GM12891 (cell line): ENCODE data around the gene AMBRA1. TPM values are rescaled to one million over a fixed set of nuclear protein-coding genes. Genes with fewer than 3 reads are reported as not detected.

Experiments used
- DNase-seq: peaks from one replicate; pipeline ENCODE4 v3.0.0; 2011; ENCODE audit warnings: low spot score; ENCODE audit not compliant: insufficient read length
- FAIRE-seq: peaks from 2 replicates; lab custom pipeline; 2011; peaks lifted over from hg19 to GRCh38; lab: Jason Lieb, UNC
- PAX5 ChIP-seq: IDR thresholded peaks from 2 replicates; pipeline ENCODE4 v1.6.1; 2011; ENCODE audit warnings: low read length, moderate library complexity, mild to moderate bottlenecking; ENCODE audit not compliant: insufficient read depth, severe bottlenecking
- POLR2A ChIP-seq: IDR thresholded peaks from 2 replicates; pipeline ENCODE4 v1.6.1; 2011; ENCODE audit warnings: low read depth, low read length, control low read depth
- POLR2AphosphoS5 ChIP-seq: IDR thresholded peaks from 2 replicates; pipeline ENCODE4 v1.6.1; 2011; ENCODE audit warnings: low read depth, low read length, control low read depth
- POU2F2 ChIP-seq: IDR thresholded peaks from 2 replicates; pipeline ENCODE4 v1.6.1; 2011; ENCODE audit warnings: low read depth, mild to moderate bottlenecking, control low read depth, low read length, moderate library complexity
- SPI1 ChIP-seq: IDR thresholded peaks from 2 replicates; pipeline ENCODE4 v1.6.1; 2011; ENCODE audit warnings: low read depth, low read length, control low read depth
- TAF1 ChIP-seq: IDR thresholded peaks from 2 replicates; pipeline ENCODE4 v1.6.1; 2011; ENCODE audit warnings: low read depth, low read length, control low read depth
- polyA plus RNA-seq: library from polyadenylated mRNA; unstranded; fragments of >200 nt; gene quantifications from one replicate; pipeline ENCODE4 v1.2.1, GENCODE V29; 2012; ENCODE audit warnings: low read depth, missing spikeins, inconsistent platforms; ENCODE audit not compliant: missing spikeins

The AMBRA1 gene, protein sequence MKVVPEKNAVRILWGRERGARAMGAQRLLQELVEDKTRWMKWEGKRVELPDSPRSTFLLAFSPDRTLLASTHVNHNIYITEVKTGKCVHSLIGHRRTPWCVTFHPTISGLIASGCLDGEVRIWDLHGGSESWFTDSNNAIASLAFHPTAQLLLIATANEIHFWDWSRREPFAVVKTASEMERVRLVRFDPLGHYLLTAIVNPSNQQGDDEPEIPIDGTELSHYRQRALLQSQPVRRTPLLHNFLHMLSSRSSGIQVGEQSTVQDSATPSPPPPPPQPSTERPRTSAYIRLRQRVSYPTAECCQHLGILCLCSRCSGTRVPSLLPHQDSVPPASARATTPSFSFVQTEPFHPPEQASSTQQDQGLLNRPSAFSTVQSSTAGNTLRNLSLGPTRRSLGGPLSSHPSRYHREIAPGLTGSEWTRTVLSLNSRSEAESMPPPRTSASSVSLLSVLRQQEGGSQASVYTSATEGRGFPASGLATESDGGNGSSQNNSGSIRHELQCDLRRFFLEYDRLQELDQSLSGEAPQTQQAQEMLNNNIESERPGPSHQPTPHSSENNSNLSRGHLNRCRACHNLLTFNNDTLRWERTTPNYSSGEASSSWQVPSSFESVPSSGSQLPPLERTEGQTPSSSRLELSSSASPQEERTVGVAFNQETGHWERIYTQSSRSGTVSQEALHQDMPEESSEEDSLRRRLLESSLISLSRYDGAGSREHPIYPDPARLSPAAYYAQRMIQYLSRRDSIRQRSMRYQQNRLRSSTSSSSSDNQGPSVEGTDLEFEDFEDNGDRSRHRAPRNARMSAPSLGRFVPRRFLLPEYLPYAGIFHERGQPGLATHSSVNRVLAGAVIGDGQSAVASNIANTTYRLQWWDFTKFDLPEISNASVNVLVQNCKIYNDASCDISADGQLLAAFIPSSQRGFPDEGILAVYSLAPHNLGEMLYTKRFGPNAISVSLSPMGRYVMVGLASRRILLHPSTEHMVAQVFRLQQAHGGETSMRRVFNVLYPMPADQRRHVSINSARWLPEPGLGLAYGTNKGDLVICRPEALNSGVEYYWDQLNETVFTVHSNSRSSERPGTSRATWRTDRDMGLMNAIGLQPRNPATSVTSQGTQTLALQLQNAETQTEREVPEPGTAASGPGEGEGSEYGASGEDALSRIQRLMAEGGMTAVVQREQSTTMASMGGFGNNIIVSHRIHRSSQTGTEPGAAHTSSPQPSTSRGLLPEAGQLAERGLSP (N-terminal part only)
- 11.7 TPM for polyA plus RNA-seq

DNA sequence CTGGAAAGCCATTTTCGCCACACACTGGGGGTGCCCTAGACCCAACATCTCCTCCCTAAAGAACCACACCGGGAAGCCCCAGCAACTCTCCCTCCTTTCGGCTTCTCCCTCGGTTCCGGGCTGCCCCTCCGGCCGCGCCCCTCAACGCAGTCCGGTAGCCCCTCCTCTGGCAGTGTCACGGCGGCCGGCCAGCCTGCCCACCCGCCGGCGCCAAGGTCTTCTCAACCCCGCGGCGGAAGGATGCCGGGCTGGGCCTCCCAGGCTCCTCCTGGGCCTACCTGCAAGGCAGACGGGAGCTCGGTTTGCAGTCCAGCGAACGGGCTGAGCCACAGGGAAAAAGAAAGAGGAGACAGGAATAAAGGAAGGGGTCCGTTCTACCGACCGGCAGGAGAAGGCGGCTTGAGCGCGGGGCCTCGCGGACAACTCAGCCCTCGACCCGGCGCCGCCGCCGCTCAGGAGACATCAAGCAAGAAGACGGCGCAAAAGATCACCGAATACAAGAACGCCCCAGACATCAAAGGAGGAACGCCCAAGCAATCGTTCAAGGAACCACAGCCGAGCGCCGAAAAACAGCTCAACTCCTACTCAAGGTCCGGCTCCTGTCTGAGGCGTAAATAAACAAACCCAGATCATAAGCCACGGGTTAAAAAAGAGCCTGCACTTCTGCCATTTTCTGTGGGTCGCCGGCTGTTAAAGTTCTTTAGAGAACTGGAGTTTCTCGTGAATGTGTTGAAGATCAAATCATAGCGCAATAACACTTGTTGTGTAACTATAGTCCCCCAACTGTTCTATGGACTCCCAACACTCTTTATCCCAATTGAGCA is at the start of gene AMBRA1:
TSS of gene AMBRA1 (minus strand) at position 474 of the 824 bp plus-strand sequence. CDS start 45,643 bp downstream, outside the sequence.
- DNase-seq (peak; percentile 67), FAIRE-seq (peak; percentile 77)
- TF ChIP-seq TAF1 (peak; percentile 78), POLR2A (peak; percentile 61; the same call in 1 of the 2 replicates), PAX5 (peak; percentile 5), SPI1 (0 out of 2 replicates have a peak, but pooled peaks have one; percentile 5), POU2F2 (peak; percentile 58; the same call in 1 of the 2 replicates), POLR2AphosphoS5 (peak; percentile 71; the same call in 1 of the 2 replicates)

DNA sequence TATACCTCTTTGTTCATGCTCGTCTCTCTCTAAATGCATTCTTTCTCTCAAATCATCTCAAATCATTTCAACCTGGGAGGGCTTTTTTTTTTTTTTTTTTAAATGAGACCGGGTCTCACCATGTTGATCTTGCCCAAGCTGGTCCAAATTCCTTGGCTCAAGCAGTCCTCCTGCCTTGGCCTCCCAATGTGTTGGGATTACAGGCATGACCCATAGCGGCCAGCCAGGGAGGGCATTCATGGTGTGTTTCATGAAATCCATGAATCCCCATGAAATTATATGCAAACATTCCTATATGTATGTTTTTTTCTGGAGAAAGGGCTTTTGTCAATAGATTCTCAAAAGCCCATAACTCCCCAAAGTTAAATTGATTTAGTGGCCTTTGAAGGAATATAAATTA is 49.7 kb upstream of the AMBRA1 start:
- TF ChIP-seq POLR2A (no peak), TAF1 (no peak), POU2F2 (no peak), POLR2AphosphoS5 (no peak)
- FAIRE-seq (no peak), DNase-seq (no peak)

DNA sequence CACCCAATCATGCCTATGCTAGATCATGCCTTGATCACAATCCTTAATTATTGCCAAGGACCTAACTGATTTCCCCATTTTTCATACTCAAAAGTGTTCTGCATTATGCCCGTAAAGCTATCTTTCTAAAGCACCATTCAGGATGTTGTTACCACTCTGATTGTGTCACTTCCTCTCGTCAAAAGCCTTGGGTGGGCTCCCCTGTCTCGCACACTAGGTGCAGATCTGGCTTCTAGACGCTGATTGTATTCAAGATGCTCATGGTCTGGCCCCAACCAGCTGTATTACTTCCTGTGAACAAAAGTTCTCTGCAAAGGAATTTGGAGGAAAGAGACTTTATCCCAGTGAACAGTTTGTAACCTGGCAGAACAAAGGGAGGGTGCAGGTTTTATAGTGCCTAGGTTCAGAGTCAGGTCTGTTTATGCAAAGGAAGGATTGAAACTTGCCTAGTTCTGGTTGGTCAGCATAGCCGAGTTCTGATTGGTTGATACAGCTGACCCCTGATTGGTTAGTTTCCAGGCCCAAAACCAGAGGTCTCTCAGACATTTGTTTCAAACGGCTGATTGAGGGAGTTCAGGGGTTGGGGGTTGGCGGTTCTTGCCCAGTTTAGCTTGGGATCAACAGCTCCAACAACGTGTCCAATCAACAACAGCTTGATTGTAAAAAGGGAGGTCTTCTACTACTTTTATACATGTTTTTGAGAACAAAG is 49.0 kb upstream of the AMBRA1 start:
- FAIRE-seq (no peak), DNase-seq (no peak)
- TF ChIP-seq POLR2A (no peak), TAF1 (no peak), PAX5 (no peak), POU2F2 (no peak), POLR2AphosphoS5 (no peak), SPI1 (no peak)

DNA sequence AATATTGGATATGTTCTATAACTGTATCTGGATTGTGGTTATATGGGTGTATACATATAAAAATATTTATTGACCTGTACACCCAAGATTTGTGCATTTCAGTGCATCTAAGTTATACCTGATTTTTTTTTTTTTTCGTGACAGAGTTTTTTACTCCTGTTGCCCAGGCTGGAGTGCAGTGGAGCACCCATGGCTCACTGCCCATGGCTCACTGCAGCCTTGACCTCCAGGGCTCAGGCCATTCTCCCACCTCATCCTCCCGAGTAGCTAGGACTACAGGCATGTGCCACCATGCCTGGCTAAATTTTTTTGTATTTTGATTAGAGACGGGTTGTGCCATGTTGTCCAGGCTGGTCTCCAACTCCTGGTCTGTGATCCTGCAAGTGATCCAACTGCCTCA is 47.8 kb upstream of the AMBRA1 start:
- TF ChIP-seq POU2F2: no peak
- TF ChIP-seq TAF1: no peak
- no peak for TF ChIP-seq PAX5
- no peak for DNase-seq
- FAIRE-seq: no peak

DNA sequence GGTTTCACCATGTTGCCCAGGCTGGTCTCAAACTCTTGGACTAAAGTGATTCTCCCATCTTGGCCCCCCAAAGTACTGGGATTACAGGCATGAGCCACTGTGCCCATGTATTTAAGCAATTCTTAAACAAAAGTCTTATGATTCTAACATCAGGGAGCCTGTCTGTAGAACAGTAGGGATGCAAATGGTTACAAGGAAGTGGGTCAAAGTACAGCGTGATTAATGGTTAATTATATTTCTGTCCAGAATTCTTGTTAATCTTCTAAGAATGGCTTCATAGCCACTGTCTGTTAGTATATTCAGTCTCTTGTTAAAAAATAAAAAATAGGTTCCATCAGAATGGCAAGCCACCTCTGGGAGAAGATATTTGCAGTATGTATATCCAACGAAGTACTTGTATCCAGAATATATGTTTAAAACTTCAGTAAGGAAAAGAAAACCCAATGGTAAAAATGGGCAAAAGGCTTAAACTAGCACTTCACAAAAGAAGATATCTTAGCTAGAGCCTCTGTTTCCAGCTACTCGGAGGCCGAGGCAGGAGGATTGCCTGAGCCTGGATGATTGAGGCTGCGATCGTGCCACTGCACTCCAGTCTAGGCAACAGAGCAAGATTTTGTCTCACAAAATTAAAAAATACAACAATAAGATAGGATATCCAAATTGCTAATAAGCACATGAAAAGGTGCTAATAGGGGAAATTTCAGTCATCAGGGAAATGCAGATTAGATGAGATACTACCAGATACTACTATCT is 46.4 kb upstream of the AMBRA1 start:
- TF ChIP-seq POLR2A: no peak
- no peak for TF ChIP-seq PAX5
- no peak for TF ChIP-seq POU2F2
- no peak for TF ChIP-seq SPI1
- no peak for TF ChIP-seq TAF1
- no peak for TF ChIP-seq POLR2AphosphoS5
- no peak for FAIRE-seq
- no peak for DNase-seq

DNA sequence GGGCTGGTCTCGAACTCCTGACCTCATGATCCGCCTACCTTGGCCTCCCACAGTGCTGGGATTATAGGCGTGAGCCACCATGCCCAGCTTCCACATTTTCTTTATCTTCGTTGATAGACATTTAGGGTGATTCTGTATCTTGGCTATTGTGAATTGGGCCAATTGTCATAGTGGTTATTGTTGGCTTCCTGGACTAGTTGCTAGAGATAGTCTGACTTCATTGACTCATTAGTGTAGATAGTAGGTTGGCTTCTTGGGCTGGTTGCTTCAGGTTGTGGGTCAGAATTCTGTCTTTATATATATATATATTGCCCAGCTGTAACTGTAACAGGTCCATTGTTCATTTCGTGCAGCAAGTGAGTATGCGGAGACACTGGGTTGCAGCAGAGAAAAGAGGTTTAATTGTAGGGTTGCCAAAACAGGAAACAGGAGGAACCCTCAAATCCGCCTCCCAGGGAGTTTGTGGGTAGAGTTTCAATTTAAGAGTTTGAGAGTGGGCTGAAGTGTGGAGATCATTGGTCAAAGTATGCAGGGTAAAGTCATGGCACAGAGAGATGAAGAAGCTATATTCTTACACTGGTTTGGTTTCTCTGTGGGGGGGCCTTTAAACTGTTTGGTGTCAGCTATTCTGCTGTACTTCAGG is 45.5 kb upstream of the AMBRA1 start:
- no peak for FAIRE-seq
- TF ChIP-seq PAX5 (no peak), SPI1 (no peak), TAF1 (no peak), POLR2AphosphoS5 (no peak), POLR2A (no peak), POU2F2 (no peak)
- no peak for DNase-seq

DNA sequence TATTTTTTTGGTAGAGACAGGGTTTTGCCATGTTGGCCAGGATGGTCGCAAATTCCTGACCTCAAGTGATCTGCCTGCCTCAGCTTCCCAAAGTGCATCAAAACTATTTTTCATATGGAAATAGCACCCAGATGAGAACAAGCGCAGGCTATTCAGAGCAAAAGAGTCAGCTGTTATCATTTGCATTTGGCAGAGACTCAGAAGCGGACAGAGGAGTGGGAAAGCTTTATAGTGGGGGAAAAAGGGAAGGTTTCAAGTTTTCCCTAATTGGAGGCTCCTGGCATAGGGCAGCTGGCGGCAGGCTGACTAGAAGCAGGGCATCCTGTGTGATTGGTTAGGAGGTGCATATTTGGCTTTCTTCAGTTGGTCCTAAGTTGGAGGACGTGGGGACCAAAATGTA is 43.7 kb upstream of the AMBRA1 start:
- TF ChIP-seq POLR2AphosphoS5 (no peak), TAF1 (no peak), SPI1 (no peak), POU2F2 (no peak), PAX5 (no peak), POLR2A (no peak)
- DNase-seq (no peak), FAIRE-seq (no peak)
